ENCODE measurements around the gene BCL11A.

BCL11A gene

DNA sequence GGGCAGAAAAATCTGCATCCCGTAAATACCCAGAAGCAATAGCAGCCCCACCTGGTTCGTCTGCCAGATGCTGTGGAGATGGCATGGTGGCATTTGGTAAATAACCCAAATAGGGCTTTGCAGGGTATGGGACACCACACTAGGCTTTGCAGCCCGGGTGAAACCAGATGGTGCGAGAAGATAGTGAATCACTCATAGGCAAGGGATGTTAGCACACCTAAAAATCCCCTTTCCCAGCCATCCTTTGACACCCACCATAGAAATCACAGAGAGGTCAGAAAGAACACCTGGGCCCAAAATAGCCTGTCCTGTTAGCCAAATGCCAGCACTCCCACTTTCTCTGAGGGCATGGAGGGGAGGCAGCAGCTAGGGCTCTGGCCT lies 47.6 kb downstream of the BCL11A start:
- DNase-seq (ENCODE audit: low read depth): peak; percentile 43
- no peak overlapping the region for H3K4me3 ChIP-seq (ENCODE audit: low read length)
- TF ChIP-seq, protein P1, sequence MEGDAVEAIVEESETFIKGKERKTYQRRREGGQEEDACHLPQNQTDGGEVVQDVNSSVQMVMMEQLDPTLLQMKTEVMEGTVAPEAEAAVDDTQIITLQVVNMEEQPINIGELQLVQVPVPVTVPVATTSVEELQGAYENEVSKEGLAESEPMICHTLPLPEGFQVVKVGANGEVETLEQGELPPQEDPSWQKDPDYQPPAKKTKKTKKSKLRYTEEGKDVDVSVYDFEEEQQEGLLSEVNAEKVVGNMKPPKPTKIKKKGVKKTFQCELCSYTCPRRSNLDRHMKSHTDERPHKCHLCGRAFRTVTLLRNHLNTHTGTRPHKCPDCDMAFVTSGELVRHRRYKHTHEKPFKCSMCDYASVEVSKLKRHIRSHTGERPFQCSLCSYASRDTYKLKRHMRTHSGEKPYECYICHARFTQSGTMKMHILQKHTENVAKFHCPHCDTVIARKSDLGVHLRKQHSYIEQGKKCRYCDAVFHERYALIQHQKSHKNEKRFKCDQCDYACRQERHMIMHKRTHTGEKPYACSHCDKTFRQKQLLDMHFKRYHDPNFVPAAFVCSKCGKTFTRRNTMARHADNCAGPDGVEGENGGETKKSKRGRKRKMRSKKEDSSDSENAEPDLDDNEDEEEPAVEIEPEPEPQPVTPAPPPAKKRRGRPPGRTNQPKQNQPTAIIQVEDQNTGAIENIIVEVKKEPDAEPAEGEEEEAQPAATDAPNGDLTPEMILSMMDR (IDR thresholded peaks at IDR 0.05; ENCODE audit: insufficient read depth, low read depth, low read length, missing control alignments): no peak

DNA sequence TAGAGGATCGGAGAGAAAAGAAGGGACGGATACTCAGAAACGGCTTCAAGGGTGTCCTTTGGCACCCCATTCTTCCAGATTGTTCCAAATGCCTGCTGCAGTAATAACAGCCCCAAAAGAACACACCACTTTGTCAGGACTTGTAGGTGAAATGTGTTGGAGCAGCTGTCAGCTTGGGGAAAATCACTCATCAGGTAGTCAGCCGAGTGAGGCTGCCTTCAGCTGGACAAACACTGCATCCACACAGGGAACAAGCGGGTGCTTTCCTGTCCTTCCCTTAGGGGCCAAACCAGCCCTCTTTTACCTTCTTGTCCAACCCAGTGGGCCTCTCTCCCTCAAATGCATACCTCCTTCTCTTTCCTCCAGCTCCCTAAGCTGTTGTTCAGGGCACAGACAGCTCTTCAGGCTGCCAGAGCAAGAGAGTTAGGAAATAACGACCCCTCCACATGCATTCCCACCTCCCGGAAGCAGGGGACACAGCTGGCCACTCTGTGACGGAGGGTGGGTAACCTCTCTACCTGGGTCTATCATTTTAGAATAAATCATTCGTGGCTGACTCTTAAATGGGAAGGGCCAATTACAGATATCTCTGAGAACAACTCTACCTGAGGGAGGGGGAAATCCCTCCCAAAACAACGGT lies 48.1 kb downstream of the BCL11A start:
- TF ChIP-seq, protein P1 (IDR thresholded peaks at IDR 0.05; ENCODE audit: insufficient read depth, low read depth, low read length, missing control alignments): peak; percentile 12
- peak; percentile 89 for DNase-seq (ENCODE audit: low read depth)
- H3K4me3 ChIP-seq (ENCODE audit: low read length): no peak overlapping the region

- TF ChIP-seq, protein P1 (IDR thresholded peaks at IDR 0.05; ENCODE audit: insufficient read depth, low read depth, low read length, missing control alignments): peak; percentile 45
- H3K4me3 ChIP-seq (ENCODE audit: low read length): no peak overlapping the region
- peak; percentile 67 for DNase-seq (ENCODE audit: low read depth)
Measured at GRCh38 chr2:60504049-60504448, 49.4 kb downstream of the BCL11A start.

- TF ChIP-seq, protein P1 (IDR thresholded peaks at IDR 0.05; ENCODE audit: insufficient read depth, low read depth, low read length, missing control alignments): no peak
- DNase-seq (ENCODE audit: low read depth): no peak
- no peak overlapping the region for H3K4me3 ChIP-seq (ENCODE audit: low read length)
Measured at GRCh38 chr2:60502144-60502543, 51.3 kb downstream of the BCL11A start.

- DNase-seq (ENCODE audit: low read depth): peak; percentile 70
- TF ChIP-seq, protein P1 (IDR thresholded peaks at IDR 0.05; ENCODE audit: insufficient read depth, low read depth, low read length, missing control alignments): no peak
- no peak overlapping the region for H3K4me3 ChIP-seq (ENCODE audit: low read length)
Measured at GRCh38 chr2:60500861-60501260, 52.6 kb downstream of the BCL11A start.

DNA sequence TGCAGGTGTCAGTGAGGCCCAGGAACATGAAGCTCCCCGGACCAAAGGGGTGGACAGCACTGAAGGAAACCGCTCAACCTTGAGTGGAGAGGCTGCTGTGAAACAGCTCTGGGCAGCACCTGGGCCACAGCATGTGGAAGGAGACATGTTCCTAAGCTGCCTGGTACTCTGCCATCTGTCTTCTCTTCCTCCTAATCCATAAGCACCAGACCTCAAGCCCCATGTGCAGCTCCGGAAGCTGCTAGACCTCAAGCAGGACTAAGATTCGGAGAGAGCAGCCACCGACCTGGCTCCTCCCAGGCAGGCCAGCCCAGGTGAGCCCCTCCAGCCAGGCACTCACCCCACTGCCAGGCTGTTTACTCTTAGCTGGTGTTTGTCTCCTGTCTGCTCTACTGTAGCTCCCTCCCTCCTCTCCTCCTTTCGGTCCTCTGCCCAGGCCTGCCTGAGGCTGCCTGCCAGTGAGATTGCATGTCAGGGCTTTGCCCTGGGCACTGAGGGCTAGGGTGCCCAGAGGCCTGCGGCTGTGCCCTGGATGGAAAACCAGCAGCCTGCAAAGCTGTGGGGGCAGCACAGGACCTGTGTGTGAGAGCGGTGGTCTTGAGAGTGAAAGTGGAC lies 53.7 kb downstream of the BCL11A start:
- peak; percentile 79 for DNase-seq (ENCODE audit: low read depth)
- H3K4me3 ChIP-seq (ENCODE audit: low read length): no peak overlapping the region
- TF ChIP-seq, protein P1 (IDR thresholded peaks at IDR 0.05; ENCODE audit: insufficient read depth, low read depth, low read length, missing control alignments): no peak

Data from epithelial cell of esophagus (primary cell).